ENCODE measurements around the gene RBM5.

The RBM5 gene

GRCh38 chr3:50139308-50139707, 50.6 kb downstream of the RBM5 start:
- DNase-seq = no peak

GRCh38 chr3:50139718-50140423, 51.2 kb downstream of the RBM5 start:
- no peak for DNase-seq

- DNase-seq = no peak
These were observed 52.3 kb downstream of the RBM5 start for GRCh38 chr3:50140990-50141389.

- DNase-seq = no peak
These were observed 57.7 kb downstream of the RBM5 start for GRCh38 chr3:50146316-50146901.

GRCh38 chr3:50147016-50147415, 58.3 kb downstream of the RBM5 start:
- no peak for DNase-seq

GRCh38 chr3:50147447-50147846, 58.7 kb downstream of the RBM5 start:
- DNase-seq = no peak

- DNase-seq = no peak
These were observed 59.1 kb downstream of the RBM5 start for GRCh38 chr3:50147861-50148260.

- DNase-seq = no peak
These were observed 61.7 kb downstream of the RBM5 start for GRCh38 chr3:50150404-50150750.

- no peak for DNase-seq
These were observed 62.4 kb downstream of the RBM5 start for GRCh38 chr3:50150863-50151686.

GRCh38 chr3:50151728-50152127, 63.0 kb downstream of the RBM5 start:
- DNase-seq = no peak

GRCh38 chr3:50153782-50154475, 65.2 kb downstream of the RBM5 start:
- no peak for DNase-seq

- DNase-seq = no peak
These were observed 65.7 kb downstream of the RBM5 start for GRCh38 chr3:50154476-50154839.

- DNase-seq = no peak
These were observed 66.2 kb downstream of the RBM5 start, which contains the start of gene SEMA3F for GRCh38 chr3:50154840-50155490. Gene SEMA3F (plus strand): TSS chr3:50155324. CDS start chr3:50159623, 4,299 bp downstream.

- no peak for DNase-seq
These were observed 66.8 kb downstream of the RBM5 start for GRCh38 chr3:50155491-50155878.

- no peak for DNase-seq
These were observed 67.2 kb downstream of the RBM5 start for GRCh38 chr3:50155891-50156290.

GRCh38 chr3:50156549-50157493, 68.1 kb downstream of the RBM5 start:
- DNase-seq = no peak

GRCh38 chr3:50157827-50158529, 69.3 kb downstream of the RBM5 start:
- no peak for DNase-seq

GRCh38 chr3:50158530-50159146, 69.9 kb downstream of the RBM5 start:
- no peak for DNase-seq

- no peak for DNase-seq
These were observed 71.9 kb downstream of the RBM5 start for GRCh38 chr3:50160561-50160983.

- no peak for DNase-seq
These were observed 72.6 kb downstream of the RBM5 start for GRCh38 chr3:50161320-50161719.

Measured in NCI-H1694 (cell line).